ENCODE results near the gene PDE11A.

Gene PDE11A

GRCh38 chr2:177596866-177597265, 475.7 kb downstream of the PDE11A start:
- no peak for DNase-seq (ENCODE audit: low read depth)
- TF ChIP-seq CTCF (conservative IDR thresholded peaks at IDR 0.05; ENCODE audit: low read depth, low read length), result no peak
- no peak overlapping the region for H3K4me3 ChIP-seq (ENCODE audit: low read depth, low read length)

- DNase-seq (ENCODE audit: low read depth), result no peak
- H3K4me3 ChIP-seq (ENCODE audit: low read depth, low read length), result no peak overlapping the region
- TF ChIP-seq CTCF (conservative IDR thresholded peaks at IDR 0.05; ENCODE audit: low read depth, low read length), result no peak
Measured at GRCh38 chr2:177595126-177595845, 477.3 kb downstream of the PDE11A start.

- TF ChIP-seq CTCF (conservative IDR thresholded peaks at IDR 0.05; ENCODE audit: low read depth, low read length), result no peak
- no peak for DNase-seq (ENCODE audit: low read depth)
- no peak overlapping the region for H3K4me3 ChIP-seq (ENCODE audit: low read depth, low read length)
Measured at GRCh38 chr2:177593402-177593801, 479.2 kb downstream of the PDE11A start.

- DNase-seq (ENCODE audit: low read depth), result no peak
- TF ChIP-seq CTCF (conservative IDR thresholded peaks at IDR 0.05; ENCODE audit: low read depth, low read length), result no peak
- H3K4me3 ChIP-seq (ENCODE audit: low read depth, low read length), result no peak overlapping the region
Measured at GRCh38 chr2:177592945-177593344, 479.6 kb downstream of the PDE11A start.

GRCh38 chr2:177592397-177592796, 480.2 kb downstream of the PDE11A start:
- TF ChIP-seq CTCF (conservative IDR thresholded peaks at IDR 0.05; ENCODE audit: low read depth, low read length), result no peak
- H3K4me3 ChIP-seq (ENCODE audit: low read depth, low read length), result no peak overlapping the region
- no peak for DNase-seq (ENCODE audit: low read depth)

- DNase-seq (ENCODE audit: low read depth), result no peak
- TF ChIP-seq CTCF (conservative IDR thresholded peaks at IDR 0.05; ENCODE audit: low read depth, low read length), result no peak
Measured at GRCh38 chr2:177589186-177589585, 483.4 kb downstream of the PDE11A start.

GRCh38 chr2:177588671-177589070, 483.9 kb downstream of the PDE11A start:
- DNase-seq (ENCODE audit: low read depth), result no peak
- TF ChIP-seq CTCF (conservative IDR thresholded peaks at IDR 0.05; ENCODE audit: low read depth, low read length), result no peak
- no peak overlapping the region for H3K4me3 ChIP-seq (ENCODE audit: low read depth, low read length)

More at GRCh38 chr2:177589186-177589585, 483.4 kb downstream of the PDE11A start:
- H3K4me3 ChIP-seq (ENCODE audit: low read depth, low read length), result no peak overlapping the region

All from choroid plexus epithelial cell (primary cell).